Measurements from ENCODE around the gene LIMCH1. TPM values are rescaled to one million over a fixed set of nuclear protein-coding genes. Genes with fewer than 3 reads are reported as not detected.

LIMCH1 gene
- total RNA-seq, 1 donor from 2014 or later, result 87.2 TPM

DNA sequence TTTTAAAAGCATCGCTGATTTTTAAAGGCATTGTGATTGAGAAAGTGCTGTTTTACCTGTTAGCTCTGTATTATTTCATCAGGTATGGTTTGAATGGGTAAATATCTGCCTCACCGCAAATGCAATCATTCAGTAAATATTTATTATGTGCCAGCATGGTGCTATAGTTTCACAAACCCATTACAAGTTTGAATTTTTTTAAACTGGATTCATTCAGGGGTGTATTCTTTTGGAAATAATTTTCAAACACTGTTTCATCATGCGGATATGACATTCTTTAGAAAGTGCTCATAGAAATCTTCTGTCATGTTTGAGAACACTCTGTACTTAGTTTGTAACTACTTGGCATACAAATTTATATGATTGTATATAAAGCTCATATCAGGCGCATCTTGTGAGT lies 37.2 kb downstream of the LIMCH1 start:
- no peaks in the 10 kb centered on the region for H3K36me3 ChIP-seq (ENCODE audit: control insufficient read depth in 3 of 3, insufficient read depth in 3 of 3, low read length in 3 of 3)
- H3K4me3 ChIP-seq (ENCODE audit: low read length in 3 of 3), result no peak overlapping the region
- no peaks in the 10 kb centered on the region for H3K27me3 ChIP-seq (ENCODE audit: control insufficient read depth in 3 of 3, insufficient read depth in 3 of 3, low read length in 3 of 3)
- peaks cover 33 to 60% (median 43%) of the 10 kb centered on the region in 3 donors for H3K4me1 ChIP-seq (ENCODE audit: control insufficient read depth in 3 of 3, insufficient read depth in 3 of 3, low read length in 3 of 3)
- H3K27ac ChIP-seq (ENCODE audit: low read depth, low read length), result peak overlapping the region; percentile 43
- H3K9ac ChIP-seq (ENCODE audit: low read depth in 1 of 3, low read length in 3 of 3), result peak overlapping the region in 1 of 3 donors; percentile 28
- H3K9me3 ChIP-seq (ENCODE audit: control insufficient read depth in 3 of 3, low read length in 3 of 3), result no peaks in the 10 kb centered on the region

DNA sequence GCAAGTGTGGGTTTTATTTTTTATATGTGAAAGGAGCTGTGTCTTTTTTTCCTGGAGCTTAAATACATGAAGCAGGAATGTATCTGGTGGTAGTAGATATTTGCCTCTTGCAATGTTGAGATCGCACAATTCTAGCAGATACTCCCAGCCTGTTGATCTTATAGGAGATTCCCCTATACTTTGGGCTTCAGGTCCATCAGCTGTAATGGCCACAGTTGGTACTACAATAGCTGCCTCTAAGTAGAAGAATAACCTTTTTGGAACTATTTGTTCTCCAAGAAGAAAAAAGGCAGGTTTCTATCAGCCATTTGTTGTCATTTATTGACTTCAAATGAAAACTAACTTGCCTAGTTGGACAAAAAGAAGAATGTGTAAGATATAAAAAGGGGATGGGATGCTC lies 37.7 kb downstream of the LIMCH1 start:
- H3K4me3 ChIP-seq (ENCODE audit: low read length in 3 of 3), result no peak overlapping the region
- H3K4me1 ChIP-seq (ENCODE audit: control insufficient read depth in 3 of 3, insufficient read depth in 3 of 3, low read length in 3 of 3), result peaks cover 28 to 56% (median 39%) of the 10 kb centered on the region in 3 donors
- no peaks in the 10 kb centered on the region for H3K36me3 ChIP-seq (ENCODE audit: control insufficient read depth in 3 of 3, insufficient read depth in 3 of 3, low read length in 3 of 3)
- H3K9me3 ChIP-seq (ENCODE audit: control insufficient read depth in 3 of 3, low read length in 3 of 3), result no peaks in the 10 kb centered on the region
- H3K9ac ChIP-seq (ENCODE audit: low read depth in 1 of 3, low read length in 3 of 3), result peak overlapping the region in 1 of 3 donors; percentile 28
- no peaks in the 10 kb centered on the region for H3K27me3 ChIP-seq (ENCODE audit: control insufficient read depth in 3 of 3, insufficient read depth in 3 of 3, low read length in 3 of 3)
- no peak overlapping the region for H3K27ac ChIP-seq (ENCODE audit: low read depth, low read length)

DNA sequence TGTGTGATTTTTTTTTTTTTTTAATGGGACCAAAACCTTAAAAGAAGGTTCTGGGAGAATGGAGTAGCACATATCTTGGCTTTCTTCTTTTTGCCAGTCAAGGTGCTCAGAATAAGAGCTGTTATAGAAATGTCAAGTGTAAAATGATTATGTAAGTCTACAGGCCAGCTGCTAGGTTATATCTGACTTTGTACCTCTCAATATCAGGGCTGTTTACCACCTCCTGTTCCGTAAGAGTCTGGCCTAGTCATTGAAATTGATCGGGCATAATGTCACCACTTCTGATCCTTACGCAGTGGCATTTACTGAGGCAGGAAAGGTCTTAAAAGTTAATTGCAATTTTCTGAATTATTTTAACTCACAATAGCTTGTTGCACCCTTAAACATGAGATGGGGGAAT lies 41.1 kb downstream of the LIMCH1 start:
- H3K9me3 ChIP-seq (ENCODE audit: control insufficient read depth in 3 of 3, low read length in 3 of 3), result no peaks in the 10 kb centered on the region
- H3K9ac ChIP-seq (ENCODE audit: low read depth in 1 of 3, low read length in 3 of 3), result peak overlapping the region in 1 of 3 donors; percentile 0
- H3K36me3 ChIP-seq (ENCODE audit: control insufficient read depth in 3 of 3, insufficient read depth in 3 of 3, low read length in 3 of 3), result no peaks in the 10 kb centered on the region
- no peak overlapping the region for H3K4me3 ChIP-seq (ENCODE audit: low read length in 3 of 3)
- H3K27ac ChIP-seq (ENCODE audit: low read depth, low read length), result peak overlapping the region; percentile 63
- no peaks in the 10 kb centered on the region for H3K27me3 ChIP-seq (ENCODE audit: control insufficient read depth in 3 of 3, insufficient read depth in 3 of 3, low read length in 3 of 3)
- peaks cover 0 to 42% (median 13%) of the 10 kb centered on the region in 3 donors for H3K4me1 ChIP-seq (ENCODE audit: control insufficient read depth in 3 of 3, insufficient read depth in 3 of 3, low read length in 3 of 3)

DNA sequence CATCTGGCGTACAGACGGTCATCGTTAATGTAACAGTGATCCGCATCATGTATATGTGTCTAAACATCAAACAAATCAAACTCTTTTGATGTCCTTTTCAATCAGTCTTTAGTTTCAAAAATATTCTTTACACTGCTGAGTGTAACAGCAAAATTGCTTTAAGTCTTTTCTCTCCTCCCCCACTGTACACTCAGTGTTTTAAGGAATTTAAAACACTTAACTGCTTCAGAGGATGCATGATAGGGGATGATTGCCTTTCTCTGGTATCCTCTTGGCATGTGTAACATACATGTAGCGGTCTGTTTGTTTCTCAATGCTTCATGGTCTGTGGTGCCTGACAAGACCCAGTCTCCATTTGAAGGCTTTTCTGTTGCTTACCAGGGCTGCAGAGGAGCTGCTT lies 41.6 kb downstream of the LIMCH1 start:
- no peak overlapping the region for H3K4me3 ChIP-seq (ENCODE audit: low read length in 3 of 3)
- no peaks in the 10 kb centered on the region for H3K36me3 ChIP-seq (ENCODE audit: control insufficient read depth in 3 of 3, insufficient read depth in 3 of 3, low read length in 3 of 3)
- H3K27me3 ChIP-seq (ENCODE audit: control insufficient read depth in 3 of 3, insufficient read depth in 3 of 3, low read length in 3 of 3), result no peaks in the 10 kb centered on the region
- peak overlapping the region in 1 of 3 donors; percentile 0 for H3K9ac ChIP-seq (ENCODE audit: low read depth in 1 of 3, low read length in 3 of 3)
- H3K4me1 ChIP-seq (ENCODE audit: control insufficient read depth in 3 of 3, insufficient read depth in 3 of 3, low read length in 3 of 3), result peaks cover 0 to 39% (median 13%) of the 10 kb centered on the region in 3 donors
- no peaks in the 10 kb centered on the region for H3K9me3 ChIP-seq (ENCODE audit: control insufficient read depth in 3 of 3, low read length in 3 of 3)
- peak overlapping the region; percentile 63 for H3K27ac ChIP-seq (ENCODE audit: low read depth, low read length)

DNA sequence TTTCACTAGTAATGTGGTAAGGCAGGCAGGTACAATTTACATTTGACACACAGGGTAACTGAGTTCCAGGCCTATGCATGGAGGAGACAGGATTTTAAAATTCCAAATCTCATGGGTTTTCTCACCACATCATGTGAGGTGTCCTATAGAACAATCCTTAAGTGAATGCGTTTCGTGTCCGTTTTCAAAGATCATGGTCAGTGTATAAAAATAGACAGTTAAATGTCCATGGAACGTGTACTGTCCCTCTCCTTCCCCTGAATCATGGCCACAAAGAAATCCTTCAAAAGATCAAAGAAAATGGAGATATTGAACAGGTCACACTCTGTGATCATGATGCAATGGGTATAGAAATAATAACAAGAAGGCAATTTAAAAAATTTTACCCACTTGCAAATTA lies 42.0 kb downstream of the LIMCH1 start:
- no peak overlapping the region for H3K9ac ChIP-seq (ENCODE audit: low read depth in 1 of 3, low read length in 3 of 3)
- H3K4me3 ChIP-seq (ENCODE audit: low read length in 3 of 3), result no peak overlapping the region
- H3K9me3 ChIP-seq (ENCODE audit: control insufficient read depth in 3 of 3, low read length in 3 of 3), result no peaks in the 10 kb centered on the region
- H3K27ac ChIP-seq (ENCODE audit: low read depth, low read length), result peak overlapping the region; percentile 63
- peaks cover 0 to 34% (median 13%) of the 10 kb centered on the region in 3 donors for H3K4me1 ChIP-seq (ENCODE audit: control insufficient read depth in 3 of 3, insufficient read depth in 3 of 3, low read length in 3 of 3)
- no peaks in the 10 kb centered on the region for H3K36me3 ChIP-seq (ENCODE audit: control insufficient read depth in 3 of 3, insufficient read depth in 3 of 3, low read length in 3 of 3)
- no peaks in the 10 kb centered on the region for H3K27me3 ChIP-seq (ENCODE audit: control insufficient read depth in 3 of 3, insufficient read depth in 3 of 3, low read length in 3 of 3)

DNA sequence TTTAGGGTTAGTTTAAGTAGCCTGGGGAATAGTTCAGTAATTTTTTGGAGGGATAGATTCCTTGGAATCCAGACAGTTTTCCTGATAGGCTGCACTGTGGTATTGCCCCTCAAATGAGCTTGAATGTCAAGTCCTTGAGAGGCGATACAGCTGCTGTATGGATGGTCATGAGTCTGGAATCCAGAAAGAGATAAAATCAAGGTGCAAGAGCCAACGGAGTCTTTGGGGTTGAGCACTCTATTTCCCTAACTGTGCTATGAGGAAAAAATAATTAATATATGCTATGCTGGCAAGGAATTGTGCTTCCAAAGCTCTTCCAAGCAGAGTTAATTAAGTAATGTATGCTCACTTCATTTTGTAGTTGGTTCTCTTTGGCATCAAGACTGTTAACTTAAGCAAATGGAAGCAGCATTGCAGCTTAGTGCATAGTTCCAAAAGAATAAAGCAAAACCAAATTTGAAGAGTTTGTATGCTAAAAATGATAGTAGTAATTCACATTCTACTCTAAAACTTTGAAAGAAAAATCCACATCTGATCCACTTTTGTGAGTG lies 48.8 kb downstream of the LIMCH1 start:
- H3K9ac ChIP-seq (ENCODE audit: low read depth in 1 of 3, low read length in 3 of 3), result no peak overlapping the region
- no peaks in the 10 kb centered on the region for H3K27me3 ChIP-seq (ENCODE audit: control insufficient read depth in 3 of 3, insufficient read depth in 3 of 3, low read length in 3 of 3)
- no peak overlapping the region for H3K27ac ChIP-seq (ENCODE audit: low read depth, low read length)
- H3K36me3 ChIP-seq (ENCODE audit: control insufficient read depth in 3 of 3, insufficient read depth in 3 of 3, low read length in 3 of 3), result no peaks in the 10 kb centered on the region
- H3K9me3 ChIP-seq (ENCODE audit: control insufficient read depth in 3 of 3, low read length in 3 of 3), result no peaks in the 10 kb centered on the region
- peaks cover 27 to 49% (median 30%) of the 10 kb centered on the region in 3 donors for H3K4me1 ChIP-seq (ENCODE audit: control insufficient read depth in 3 of 3, insufficient read depth in 3 of 3, low read length in 3 of 3)
- H3K4me3 ChIP-seq (ENCODE audit: low read length in 3 of 3), result no peak overlapping the region

DNA sequence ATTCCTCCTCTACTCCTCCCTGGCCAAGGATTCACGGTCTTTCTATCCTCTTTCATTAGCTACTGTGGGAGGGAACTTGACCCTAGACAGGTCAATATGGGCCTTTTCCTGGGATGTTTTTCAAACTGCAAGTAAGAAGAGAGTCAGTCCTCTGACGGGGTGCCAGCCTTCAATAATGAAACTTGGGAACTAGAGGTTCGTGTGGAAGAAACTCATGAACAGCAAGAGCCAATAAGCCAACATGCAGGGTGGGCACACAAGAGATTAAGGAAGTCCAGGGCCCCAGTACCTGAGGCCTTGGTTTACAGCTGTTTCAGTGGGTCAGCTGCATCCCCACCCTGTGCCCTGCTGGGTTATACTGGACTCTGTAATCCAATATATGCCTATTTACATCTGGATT lies 49.3 kb downstream of the LIMCH1 start:
- Histone ChIP-seq H3K27me3 (ENCODE audit: control insufficient read depth in 3 of 3, insufficient read depth in 3 of 3, low read length in 3 of 3) (no peaks in the 10 kb centered on the region), H3K4me1 (ENCODE audit: control insufficient read depth in 3 of 3, insufficient read depth in 3 of 3, low read length in 3 of 3) (peaks cover 29 to 50% (median 32%) of the 10 kb centered on the region in 3 donors), H3K9me3 (ENCODE audit: control insufficient read depth in 3 of 3, low read length in 3 of 3) (no peaks in the 10 kb centered on the region), H3K9ac (ENCODE audit: low read depth in 1 of 3, low read length in 3 of 3) (no peak overlapping the region), H3K36me3 (ENCODE audit: control insufficient read depth in 3 of 3, insufficient read depth in 3 of 3, low read length in 3 of 3) (no peaks in the 10 kb centered on the region), H3K4me3 (ENCODE audit: low read length in 3 of 3) (no peak overlapping the region), H3K27ac (ENCODE audit: low read depth, low read length) (no peak overlapping the region)

DNA sequence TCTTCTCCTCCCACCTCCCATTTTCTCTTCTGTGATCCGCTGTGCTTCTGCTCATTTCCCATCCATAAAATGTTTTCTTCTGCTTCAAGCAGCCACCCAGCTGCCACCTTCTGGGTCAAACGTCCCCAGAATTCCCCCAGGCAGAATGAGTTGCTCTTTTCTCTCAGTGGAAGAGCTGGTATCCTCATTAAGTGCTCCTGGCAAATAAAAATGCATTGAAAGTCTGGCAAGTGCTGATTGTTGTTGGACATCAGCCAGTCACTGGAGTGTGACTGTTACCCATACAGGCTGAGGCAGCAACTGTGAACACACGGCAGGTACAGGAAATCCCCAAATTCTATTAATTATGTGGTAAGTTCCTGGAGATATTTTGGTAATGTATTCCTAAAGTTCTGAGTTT lies 52.6 kb downstream of the LIMCH1 start:
- Histone ChIP-seq H3K27ac (ENCODE audit: low read depth, low read length) (peak overlapping the region; percentile 50), H3K4me1 (ENCODE audit: control insufficient read depth in 3 of 3, insufficient read depth in 3 of 3, low read length in 3 of 3) (peaks cover 33 to 64% (median 53%) of the 10 kb centered on the region in 3 donors), H3K9me3 (ENCODE audit: control insufficient read depth in 3 of 3, low read length in 3 of 3) (no peaks in the 10 kb centered on the region), H3K36me3 (ENCODE audit: control insufficient read depth in 3 of 3, insufficient read depth in 3 of 3, low read length in 3 of 3) (no peaks in the 10 kb centered on the region), H3K27me3 (ENCODE audit: control insufficient read depth in 3 of 3, insufficient read depth in 3 of 3, low read length in 3 of 3) (no peaks in the 10 kb centered on the region), H3K4me3 (ENCODE audit: low read length in 3 of 3) (no peak overlapping the region), H3K9ac (ENCODE audit: low read depth in 1 of 3, low read length in 3 of 3) (no peak overlapping the region)

DNA sequence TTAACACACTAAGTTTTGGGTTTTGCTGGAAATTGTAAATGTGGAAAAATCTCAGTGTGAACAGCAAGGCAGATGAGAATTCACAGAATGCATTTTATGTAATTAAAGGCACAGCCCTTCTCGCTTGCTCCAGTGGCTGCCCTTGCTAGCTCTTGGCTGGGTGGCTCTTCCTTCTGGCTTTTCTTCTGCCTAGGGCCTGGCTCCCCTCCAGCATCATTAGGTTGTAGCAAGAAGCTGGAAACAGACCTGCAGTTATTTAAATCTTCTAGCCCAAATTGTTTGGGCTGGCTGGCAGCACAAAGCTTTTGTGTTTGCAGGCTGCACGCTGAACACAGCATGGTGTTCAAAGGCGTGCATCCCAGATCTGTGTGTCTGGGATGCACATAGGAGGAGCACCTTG lies 56.5 kb downstream of the LIMCH1 start:
- Histone ChIP-seq H3K4me3 (ENCODE audit: low read length in 3 of 3) (no peak overlapping the region), H3K36me3 (ENCODE audit: control insufficient read depth in 3 of 3, insufficient read depth in 3 of 3, low read length in 3 of 3) (peaks cover 0 to 2% (median 0%) of the 10 kb centered on the region in 3 donors), H3K4me1 (ENCODE audit: control insufficient read depth in 3 of 3, insufficient read depth in 3 of 3, low read length in 3 of 3) (peaks cover 18 to 47% (median 36%) of the 10 kb centered on the region in 3 donors), H3K27me3 (ENCODE audit: control insufficient read depth in 3 of 3, insufficient read depth in 3 of 3, low read length in 3 of 3) (no peaks in the 10 kb centered on the region), H3K9me3 (ENCODE audit: control insufficient read depth in 3 of 3, low read length in 3 of 3) (no peaks in the 10 kb centered on the region), H3K27ac (ENCODE audit: low read depth, low read length) (no peak overlapping the region), H3K9ac (ENCODE audit: low read depth in 1 of 3, low read length in 3 of 3) (no peak overlapping the region)

DNA sequence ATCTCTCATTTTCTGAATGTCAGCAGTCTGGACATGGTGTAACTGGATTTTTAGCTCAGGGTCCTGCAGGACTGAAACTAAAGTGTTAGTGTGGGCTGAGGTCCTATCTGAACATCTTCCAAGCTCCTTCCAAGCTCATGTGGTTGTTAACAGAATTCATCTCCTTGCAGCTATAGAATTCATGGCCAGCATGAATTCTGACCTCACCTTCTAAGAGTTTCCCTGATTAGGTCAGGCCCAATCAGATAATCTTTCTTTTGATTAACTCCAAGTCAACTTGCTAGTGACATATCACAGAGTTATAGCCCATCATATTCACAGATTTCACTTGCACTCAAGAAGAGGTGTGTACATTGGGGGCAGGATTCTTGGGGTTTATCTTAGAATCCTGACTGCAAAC lies 59.5 kb downstream of the LIMCH1 start:
- H3K4me3 ChIP-seq (ENCODE audit: low read length in 3 of 3), result no peak overlapping the region
- no peaks in the 10 kb centered on the region for H3K27me3 ChIP-seq (ENCODE audit: control insufficient read depth in 3 of 3, insufficient read depth in 3 of 3, low read length in 3 of 3)
- no peak overlapping the region for H3K9ac ChIP-seq (ENCODE audit: low read depth in 1 of 3, low read length in 3 of 3)
- H3K27ac ChIP-seq (ENCODE audit: low read depth, low read length), result no peak overlapping the region
- H3K4me1 ChIP-seq (ENCODE audit: control insufficient read depth in 3 of 3, insufficient read depth in 3 of 3, low read length in 3 of 3), result peaks cover 11 to 43% (median 25%) of the 10 kb centered on the region in 3 donors
- H3K9me3 ChIP-seq (ENCODE audit: control insufficient read depth in 3 of 3, low read length in 3 of 3), result no peaks in the 10 kb centered on the region
- peaks cover 0 to 3% (median 0%) of the 10 kb centered on the region in 3 donors for H3K36me3 ChIP-seq (ENCODE audit: control insufficient read depth in 3 of 3, insufficient read depth in 3 of 3, low read length in 3 of 3)

Measured in skeletal muscle tissue (tissue), 4 donors.